ENCODE measurements around the gene CORO2B. TPM values are rescaled to one million over a fixed set of nuclear protein-coding genes. Genes with fewer than 3 reads are reported as not detected.

Gene CORO2B
- total and polyA plus RNA-seq, 11 donors = 3.0 to 9.1 (median 5.0) TPM

DNA sequence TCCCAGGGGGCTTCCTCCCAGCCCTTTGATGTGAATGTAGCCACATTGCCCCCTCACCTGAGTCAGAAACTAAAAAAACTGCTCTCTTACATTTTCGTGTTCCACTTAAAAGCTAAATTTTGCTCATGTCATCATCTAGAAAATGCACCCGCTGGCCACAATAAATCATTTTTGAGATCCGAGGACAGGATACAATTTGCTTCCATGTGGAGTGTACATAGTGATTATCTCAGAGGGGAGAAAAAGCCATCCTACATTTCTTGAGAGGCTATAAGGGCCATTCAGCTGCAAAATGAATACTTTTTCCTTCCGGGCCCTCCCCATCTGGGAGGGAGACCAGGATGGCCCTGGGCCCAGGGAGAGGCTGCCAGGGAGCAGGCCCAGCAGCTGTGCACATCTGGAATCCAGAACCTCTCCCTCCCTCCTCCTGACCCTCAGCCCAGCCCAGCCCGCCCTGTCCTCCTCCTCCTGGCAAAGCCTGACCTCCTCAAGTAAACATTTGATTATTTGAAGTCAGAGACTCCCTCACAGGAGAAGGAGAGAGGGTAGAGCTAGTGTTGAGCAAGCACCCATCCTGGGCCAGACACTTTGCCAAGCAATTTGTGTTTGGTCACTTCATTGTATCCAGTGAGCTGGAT, 59.1 kb downstream of the CORO2B start:
- ATAC-seq (peak; percentile 22 to 81 (median 76)), DNase-seq (peak; percentile 68 to 82 (median 80))
- Histone ChIP-seq H3K27me3 (no peaks in the 10 kb centered on the region), H3K9me3 (no peaks in the 10 kb centered on the region), H3K36me3 (no peaks in the 10 kb centered on the region), H3K4me1 (peaks cover 0 to 87% (median 52%) of the 10 kb centered on the region in 12 donors), H3K4me3 (no peak overlapping the region), H3K27ac (peak overlapping the region in 11 of 12 donors; percentile 16 to 72 (median 51))
- TF ChIP-seq, protein P1, sequence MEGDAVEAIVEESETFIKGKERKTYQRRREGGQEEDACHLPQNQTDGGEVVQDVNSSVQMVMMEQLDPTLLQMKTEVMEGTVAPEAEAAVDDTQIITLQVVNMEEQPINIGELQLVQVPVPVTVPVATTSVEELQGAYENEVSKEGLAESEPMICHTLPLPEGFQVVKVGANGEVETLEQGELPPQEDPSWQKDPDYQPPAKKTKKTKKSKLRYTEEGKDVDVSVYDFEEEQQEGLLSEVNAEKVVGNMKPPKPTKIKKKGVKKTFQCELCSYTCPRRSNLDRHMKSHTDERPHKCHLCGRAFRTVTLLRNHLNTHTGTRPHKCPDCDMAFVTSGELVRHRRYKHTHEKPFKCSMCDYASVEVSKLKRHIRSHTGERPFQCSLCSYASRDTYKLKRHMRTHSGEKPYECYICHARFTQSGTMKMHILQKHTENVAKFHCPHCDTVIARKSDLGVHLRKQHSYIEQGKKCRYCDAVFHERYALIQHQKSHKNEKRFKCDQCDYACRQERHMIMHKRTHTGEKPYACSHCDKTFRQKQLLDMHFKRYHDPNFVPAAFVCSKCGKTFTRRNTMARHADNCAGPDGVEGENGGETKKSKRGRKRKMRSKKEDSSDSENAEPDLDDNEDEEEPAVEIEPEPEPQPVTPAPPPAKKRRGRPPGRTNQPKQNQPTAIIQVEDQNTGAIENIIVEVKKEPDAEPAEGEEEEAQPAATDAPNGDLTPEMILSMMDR (IDR thresholded peaks at IDR 0.05) = no peak
- TF ChIP-seq POLR2A (IDR thresholded peaks at IDR 0.05) = no peak
- 41 to 64% (median 55%) methylated on average over 4 to 5 of the region's 5 CpGs for WGBS, 4 donors
- intact Hi-C loops (cut with DNase I) = loop anchor here in 4 of 10 donors (5.0 to 10.0 kb wide), 2 partner anchors 53 to 56 kb away; no protein-coding TSS in a partner anchor

DNA sequence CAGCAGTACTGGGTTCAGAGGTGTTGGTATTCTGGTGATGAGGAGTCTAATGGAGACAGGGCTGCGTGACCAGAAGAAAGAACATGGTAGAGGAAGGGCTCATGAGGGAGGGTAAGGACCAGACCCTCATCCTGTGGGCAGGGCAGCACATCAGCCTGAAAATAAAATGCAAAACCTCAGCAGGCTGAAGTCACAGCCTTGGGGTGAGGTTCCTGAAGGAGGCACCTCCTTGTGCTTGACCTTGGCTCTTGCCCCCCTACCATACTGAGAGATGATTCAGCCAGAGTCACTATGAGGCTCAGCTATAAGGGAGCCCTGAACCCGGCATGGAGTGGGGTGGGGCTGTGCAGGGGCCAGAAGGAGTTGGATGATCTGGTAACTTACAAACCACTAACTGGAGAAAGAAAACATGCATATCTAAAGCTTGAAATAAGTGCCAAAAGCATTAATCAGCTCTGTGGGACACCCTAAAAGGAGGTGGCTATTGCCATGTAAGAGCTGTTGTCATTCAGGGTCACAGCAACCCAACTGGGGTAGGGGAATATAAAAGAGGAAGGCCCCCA, 60.2 kb downstream of the CORO2B start:
- H3K4me1 ChIP-seq = peaks cover 0 to 75% (median 50%) of the 10 kb centered on the region in 12 donors
- TF ChIP-seq POLR2A (IDR thresholded peaks at IDR 0.05) = no peak
- TF ChIP-seq, protein P1 (IDR thresholded peaks at IDR 0.05) = no peak
- H3K9me3 ChIP-seq = no peaks in the 10 kb centered on the region
- H3K27me3 ChIP-seq = no peaks in the 10 kb centered on the region
- H3K36me3 ChIP-seq = no peaks in the 10 kb centered on the region
- H3K27ac ChIP-seq = peak overlapping the region in 9 of 12 donors; percentile 17 to 72 (median 48)
- WGBS, 4 donors = 89 to 96% (median 90%) methylated on average over 2 of the region's 2 CpGs
- no peak overlapping the region for H3K4me3 ChIP-seq
- DNase-seq (no peak), ATAC-seq (peak in 1 of 4 donors; percentile 11)
- intact Hi-C loops (cut with DNase I) = loop anchor here in 4 of 10 donors (5.0 to 10.0 kb wide), 2 partner anchors 54 to 57 kb away; no protein-coding TSS in a partner anchor

DNA sequence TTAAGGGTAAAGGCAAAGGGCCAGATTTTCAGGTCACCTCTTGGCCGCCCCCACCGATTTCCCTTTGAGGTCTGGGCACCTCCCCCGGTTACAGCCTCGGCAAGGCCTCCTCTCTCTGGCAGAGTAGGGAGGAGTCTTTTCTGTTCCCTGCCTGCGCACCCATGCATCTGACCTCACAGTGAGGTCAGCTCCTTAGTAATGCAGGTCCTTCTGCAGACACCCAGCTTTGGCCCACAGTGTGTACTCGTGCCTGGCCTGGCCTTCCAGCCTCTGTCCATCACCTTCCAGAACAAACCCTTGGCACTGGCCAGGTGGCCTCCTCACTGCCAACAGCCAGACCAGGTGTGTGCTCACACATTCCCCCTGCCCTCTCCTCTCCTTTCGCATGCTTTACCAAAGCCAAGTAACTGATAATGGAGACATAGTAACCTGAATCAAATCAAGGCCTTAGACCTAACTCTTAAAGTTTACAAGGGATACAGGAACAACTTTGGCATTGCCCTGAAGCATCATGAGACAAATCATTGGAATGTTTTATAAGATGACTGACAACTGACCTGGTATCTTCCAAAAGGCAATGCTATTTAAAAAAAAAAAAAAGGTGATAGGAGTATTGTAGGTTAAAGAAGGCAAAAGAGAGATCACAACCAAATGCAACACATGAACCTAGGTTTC, 61.3 kb downstream of the CORO2B start:
- WGBS, 4 donors = 54 to 74% (median 65%) methylated on average over 7 of the region's 7 CpGs
- no peak for TF ChIP-seq POLR2A (IDR thresholded peaks at IDR 0.05)
- TF ChIP-seq, protein P1 (IDR thresholded peaks at IDR 0.05) = no peak

More for the DNA sequence above, 61.3 kb downstream of the CORO2B start:
- Histone ChIP-seq H3K9me3 (no peaks in the 10 kb centered on the region), H3K4me1 (peaks cover 0 to 65% (median 44%) of the 10 kb centered on the region in 12 donors), H3K36me3 (no peaks in the 10 kb centered on the region), H3K4me3 (no peak overlapping the region), H3K27me3 (no peaks in the 10 kb centered on the region), H3K27ac (peak overlapping the region in 6 of 12 donors; percentile 1 to 34 (median 6))
- DNase-seq (no peak), ATAC-seq (no peak)
- intact Hi-C loops (cut with DNase I) = loop anchor here in 5 of 10 donors (5.0 to 10.0 kb wide), 4 partner anchors 43 to 73 kb away; no protein-coding TSS in a partner anchor
